GM12874 (cell line): ENCODE results near the gene AKR1B15.

ENCODE experiments used
- CTCF ChIP-seq: IDR thresholded peaks from 2 replicates; pipeline ENCODE4 v1.5.1; 2011; ENCODE audit warnings: low read depth, mild to moderate bottlenecking, control low read depth, low read length, moderate library complexity; ENCODE audit not compliant: insufficient read depth

AKR1B15 gene

GRCh38 chr7:134510646-134511045 is 38.3 kb upstream of the AKR1B15 start:
- TF ChIP-seq CTCF, result no peak

- no peak for TF ChIP-seq CTCF
Measured at GRCh38 chr7:134512271-134512670, 36.6 kb upstream of the AKR1B15 start.

GRCh38 chr7:134513169-134513752 is 35.6 kb upstream of the AKR1B15 start:
- peak; percentile 55 for TF ChIP-seq CTCF

GRCh38 chr7:134514106-134514505 is 34.8 kb upstream of the AKR1B15 start:
- TF ChIP-seq CTCF, result no peak

GRCh38 chr7:134514663-134515062 is 34.2 kb upstream of the AKR1B15 start:
- TF ChIP-seq CTCF, result peak; percentile 65

- TF ChIP-seq CTCF, result no peak
Measured at GRCh38 chr7:134515569-134516468, 33.1 kb upstream of the AKR1B15 start.

- no peak for TF ChIP-seq CTCF
Measured at GRCh38 chr7:134520130-134520529, 28.8 kb upstream of the AKR1B15 start.
